Muscle of leg (tissue), 11 donors: ENCODE results near the gene GPR61. TPM values are rescaled to one million over a fixed set of nuclear protein-coding genes. Genes with fewer than 3 reads are reported as not detected.

ENCODE experiments used
- DNase-seq: peaks from one replicate; pipeline ENCODE4 v3.0.0; 2013
- H3K27ac ChIP-seq: one replicate; pipeline ENCODE4 v1.5.1; 2013; ENCODE audit warnings: mild to moderate bottlenecking, low read length, control low read depth
- H3K27me3 ChIP-seq: one replicate; pipeline ENCODE4 v1.6.1; 2013; ENCODE audit warnings: low read length; ENCODE audit not compliant: control insufficient read depth, insufficient read depth
- H3K36me3 ChIP-seq: one replicate; pipeline ENCODE4 v1.6.1; 2013; ENCODE audit warnings: low read length; ENCODE audit not compliant: control insufficient read depth, insufficient read depth
- H3K4me1 ChIP-seq: one replicate; pipeline ENCODE4 v1.6.1; 2013; ENCODE audit warnings: low read length; ENCODE audit not compliant: control insufficient read depth, insufficient read depth
- H3K4me3 ChIP-seq: one replicate; pipeline ENCODE4 v1.5.1; 2013; ENCODE audit warnings: low read length, control low read depth
- H3K9me3 ChIP-seq: replicated peaks from 2 replicates; pipeline ENCODE4 v1.6.1; 2013; ENCODE audit warnings: low read depth, low read length; ENCODE audit not compliant: control insufficient read depth
- WGBS: methylation state at CpG from one replicate; pipeline ENCODE4 v1.1.5; 2013; ENCODE audit warnings: missing lambda C conversion rate; ENCODE audit not compliant: insufficient coverage; 5-methylcytosine and 5-hydroxymethylcytosine counted together
- polyA plus RNA-seq, 8 donors: library from polyadenylated mRNA; unstranded; fragments of 120-200 nt; gene quantifications; one replicate each; pipeline versions ENCODE4 v1.2.1 to v1.2.3, GENCODE V29; 2013; ENCODE audit warnings: inconsistent platforms in 1 of 8, low replicate concordance in 1 of 8; ENCODE audit not compliant: insufficient read length in 8 of 8, insufficient read depth in 1 of 8
- total RNA-seq: library from RNA; stranded (reverse); fragments of 120-200 nt; gene quantifications from one replicate; pipeline ENCODE4 v1.2.4, GENCODE V29; 2013

The GPR61 gene
- total and polyA plus RNA-seq, 9 donors: 1.4 to 2.7 (median 1.7) TPM

GRCh38 chr1:109498161-109498801 lies 41.4 kb upstream of the GPR61 start:
- Histone ChIP-seq H3K27me3 (no peaks in the 10 kb centered on the region), H3K4me3 (no peak overlapping the region), H3K4me1 (peaks cover 51% of the 10 kb centered on the region), H3K36me3 (peaks cover 48% of the 10 kb centered on the region), H3K27ac (peak overlapping the region; percentile 63), H3K9me3 (no peaks in the 10 kb centered on the region)
- WGBS: 55% methylated on average over 9 of the region's 12 CpGs
- DNase-seq: peak; percentile 84

GRCh38 chr1:109499081-109499480 lies 40.6 kb upstream of the GPR61 start:
- no CpG with 5 or more reads among the region's 7 CpGs for WGBS
- Histone ChIP-seq H3K4me3 (no peak overlapping the region), H3K27ac (no peak overlapping the region), H3K4me1 (peaks cover 46% of the 10 kb centered on the region), H3K9me3 (no peaks in the 10 kb centered on the region), H3K36me3 (peaks cover 48% of the 10 kb centered on the region), H3K27me3 (no peaks in the 10 kb centered on the region)
- DNase-seq: no peak

- peaks cover 48% of the 10 kb centered on the region for H3K36me3 ChIP-seq
- H3K27ac ChIP-seq: no peak overlapping the region
- H3K4me3 ChIP-seq: no peak overlapping the region
- no peak for DNase-seq
- H3K4me1 ChIP-seq: peaks cover 40% of the 10 kb centered on the region
- WGBS: no CpG with 5 or more reads among the region's 4 CpGs
- H3K9me3 ChIP-seq: no peaks in the 10 kb centered on the region
- no peaks in the 10 kb centered on the region for H3K27me3 ChIP-seq
Measured at GRCh38 chr1:109499661-109500536, 39.8 kb upstream of the GPR61 start.

GRCh38 chr1:109500941-109501381 lies 38.7 kb upstream of the GPR61 start:
- Histone ChIP-seq H3K27me3 (no peaks in the 10 kb centered on the region), H3K27ac (no peak overlapping the region), H3K36me3 (peaks cover 42% of the 10 kb centered on the region), H3K4me1 (peaks cover 36% of the 10 kb centered on the region), H3K9me3 (no peaks in the 10 kb centered on the region), H3K4me3 (no peak overlapping the region)
- WGBS: 63% methylated on average over 2 of the region's 5 CpGs
- peak; percentile 44 for DNase-seq

GRCh38 chr1:109501644-109502363 lies 37.9 kb upstream of the GPR61 start:
- H3K4me3 ChIP-seq: no peak overlapping the region

GRCh38 chr1:109502364-109502851 lies 37.3 kb upstream of the GPR61 start:
- Histone ChIP-seq H3K4me1 (peaks cover 31% of the 10 kb centered on the region), H3K27me3 (no peaks in the 10 kb centered on the region), H3K36me3 (peaks cover 36% of the 10 kb centered on the region), H3K9me3 (no peaks in the 10 kb centered on the region), H3K4me3 (no peak overlapping the region), H3K27ac (no peak overlapping the region)
- WGBS: 80% methylated on average over 1 of the region's 3 CpGs
- DNase-seq: no peak

More at GRCh38 chr1:109501644-109502363, 37.9 kb upstream of the GPR61 start:
- H3K9me3 ChIP-seq: no peaks in the 10 kb centered on the region
- WGBS: 82% methylated on average over 4 of the region's 5 CpGs
- peaks cover 36% of the 10 kb centered on the region for H3K36me3 ChIP-seq
- no peak for DNase-seq
- no peaks in the 10 kb centered on the region for H3K27me3 ChIP-seq
- no peak overlapping the region for H3K27ac ChIP-seq
- H3K4me1 ChIP-seq: peaks cover 35% of the 10 kb centered on the region

- Histone ChIP-seq H3K27me3 (no peaks in the 10 kb centered on the region), H3K4me3 (no peak overlapping the region), H3K9me3 (no peaks in the 10 kb centered on the region), H3K27ac (no peak overlapping the region), H3K4me1 (peaks cover 30% of the 10 kb centered on the region), H3K36me3 (peaks cover 38% of the 10 kb centered on the region)
- 81% methylated on average over 2 of the region's 5 CpGs for WGBS
- no peak for DNase-seq
Measured at GRCh38 chr1:109503935-109504334, 35.7 kb upstream of the GPR61 start.

GRCh38 chr1:109504974-109505373 lies 34.7 kb upstream of the GPR61 start:
- no CpG with 5 or more reads among the region's 1 CpG for WGBS
- Histone ChIP-seq H3K27me3 (no peaks in the 10 kb centered on the region), H3K27ac (no peak overlapping the region), H3K4me3 (no peak overlapping the region), H3K36me3 (peaks cover 35% of the 10 kb centered on the region), H3K4me1 (peaks cover 27% of the 10 kb centered on the region), H3K9me3 (no peaks in the 10 kb centered on the region)
- no peak for DNase-seq

GRCh38 chr1:109508001-109508872 lies 31.4 kb upstream of the GPR61 start:
- H3K27ac ChIP-seq: no peak overlapping the region
- DNase-seq: no peak
- H3K36me3 ChIP-seq: peaks cover 15% of the 10 kb centered on the region
- WGBS: 84% methylated on average over 24 of the region's 25 CpGs
- no peaks in the 10 kb centered on the region for H3K27me3 ChIP-seq
- no peak overlapping the region for H3K4me3 ChIP-seq
- H3K4me1 ChIP-seq: peaks cover 22% of the 10 kb centered on the region
- H3K9me3 ChIP-seq: no peaks in the 10 kb centered on the region
